ENCODE data around the gene ADCYAP1.

DNA sequence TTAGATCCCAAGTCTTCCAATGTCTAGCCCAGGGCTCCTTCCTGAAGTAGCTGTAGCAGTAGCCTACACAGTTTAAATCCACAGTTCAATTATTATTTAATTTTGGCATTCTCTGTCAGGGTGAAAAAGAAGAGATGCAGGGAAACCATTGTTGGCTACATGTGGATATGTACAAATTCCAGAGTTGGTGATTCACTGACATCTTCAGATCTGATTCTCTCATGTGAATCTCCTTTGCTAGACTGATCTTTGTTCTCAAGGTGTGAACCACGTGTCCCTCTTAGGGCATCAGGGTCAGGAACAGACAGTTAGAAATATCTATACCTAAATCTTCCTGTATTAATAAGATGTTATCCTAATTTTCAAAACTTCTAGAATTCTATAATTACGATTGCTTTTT is 36.7 kb downstream of the ADCYAP1 start:
- TF ChIP-seq, protein P1, sequence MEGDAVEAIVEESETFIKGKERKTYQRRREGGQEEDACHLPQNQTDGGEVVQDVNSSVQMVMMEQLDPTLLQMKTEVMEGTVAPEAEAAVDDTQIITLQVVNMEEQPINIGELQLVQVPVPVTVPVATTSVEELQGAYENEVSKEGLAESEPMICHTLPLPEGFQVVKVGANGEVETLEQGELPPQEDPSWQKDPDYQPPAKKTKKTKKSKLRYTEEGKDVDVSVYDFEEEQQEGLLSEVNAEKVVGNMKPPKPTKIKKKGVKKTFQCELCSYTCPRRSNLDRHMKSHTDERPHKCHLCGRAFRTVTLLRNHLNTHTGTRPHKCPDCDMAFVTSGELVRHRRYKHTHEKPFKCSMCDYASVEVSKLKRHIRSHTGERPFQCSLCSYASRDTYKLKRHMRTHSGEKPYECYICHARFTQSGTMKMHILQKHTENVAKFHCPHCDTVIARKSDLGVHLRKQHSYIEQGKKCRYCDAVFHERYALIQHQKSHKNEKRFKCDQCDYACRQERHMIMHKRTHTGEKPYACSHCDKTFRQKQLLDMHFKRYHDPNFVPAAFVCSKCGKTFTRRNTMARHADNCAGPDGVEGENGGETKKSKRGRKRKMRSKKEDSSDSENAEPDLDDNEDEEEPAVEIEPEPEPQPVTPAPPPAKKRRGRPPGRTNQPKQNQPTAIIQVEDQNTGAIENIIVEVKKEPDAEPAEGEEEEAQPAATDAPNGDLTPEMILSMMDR (IDR thresholded peaks at IDR 0.05), result no peak
- TF ChIP-seq EZH2 (IDR thresholded peaks at IDR 0.05; ENCODE audit: borderline replicate concordance, insufficient read depth, low read depth, low read length, poor library complexity, severe bottlenecking), result no peak

All from B cell (primary cell).